Breast epithelium (tissue), 3 donors: ENCODE results near the gene SYNGR4.

Experiments used
- CTCF ChIP-seq, 3 donors: fragments of 450-650 bp; IDR thresholded peaks; one replicate each; pipeline ENCODE4 v1.5.1; 2016 to 2017; ENCODE audit warnings: antibody characterized with exemption in 3 of 3, mild to moderate bottlenecking in 3 of 3, moderate library complexity in 3 of 3
- POLR2A ChIP-seq: fragments of 450-650 bp; IDR thresholded peaks from one replicate; pipeline ENCODE4 v1.6.1; 2016; ENCODE audit warnings: antibody characterized with exemption, mild to moderate bottlenecking, moderate library complexity

- TF ChIP-seq CTCF (IDR thresholded peaks at IDR 0.05) (no peak), POLR2A (no peak)
These were observed 29.6 kb downstream of the SYNGR4 start, which contains the start of gene GRIN2D for GRCh38 chr19:48393559-48394330.
